ENCODE measurements around the gene AKAP9.
"Not testable (repeated sequence)": the region's sequence is repeated elsewhere in the genome, so short reads cannot be mapped to it uniquely, and the experiment has no call there.

Gene AKAP9

GRCh38 chr7:92020636-92021035, 80.0 kb downstream of the AKAP9 start:
- DNase-seq: no peak

- DNase-seq: peak; percentile 29
Measured at GRCh38 chr7:92025260-92025659, 84.6 kb downstream of the AKAP9 start.

- DNase-seq: not testable (repeated sequence)
Measured at GRCh38 chr7:92026635-92027034, 86.0 kb downstream of the AKAP9 start.

- DNase-seq: not testable (repeated sequence)
Measured at GRCh38 chr7:92027128-92027527, 86.5 kb downstream of the AKAP9 start.

- DNase-seq: no peak
Measured at GRCh38 chr7:92028226-92028625, 87.6 kb downstream of the AKAP9 start.

- no peak for DNase-seq
Measured at GRCh38 chr7:92028686-92029085, 88.0 kb downstream of the AKAP9 start.

GRCh38 chr7:92034116-92034515, 93.5 kb downstream of the AKAP9 start:
- no peak for DNase-seq

GRCh38 chr7:92035576-92035975, 94.9 kb downstream of the AKAP9 start:
- DNase-seq: no peak

GRCh38 chr7:92039900-92040299, 99.2 kb downstream of the AKAP9 start:
- DNase-seq: no peak

GRCh38 chr7:92042056-92042737, 101.5 kb downstream of the AKAP9 start:
- DNase-seq: no peak

- no peak for DNase-seq
Measured at GRCh38 chr7:92043098-92043497, 102.4 kb downstream of the AKAP9 start.

- DNase-seq: no peak
Measured at GRCh38 chr7:92043637-92044036, 103.0 kb downstream of the AKAP9 start.

GRCh38 chr7:92044148-92044547, 103.5 kb downstream of the AKAP9 start:
- no peak for DNase-seq

- DNase-seq: no peak
Measured at GRCh38 chr7:92044940-92045339, 104.3 kb downstream of the AKAP9 start.

GRCh38 chr7:92051655-92052054, 111.0 kb downstream of the AKAP9 start:
- DNase-seq: no peak

- DNase-seq: no peak
Measured at GRCh38 chr7:92052159-92052558, 111.5 kb downstream of the AKAP9 start.

- DNase-seq: no peak
Measured at GRCh38 chr7:92052684-92053083, 112.0 kb downstream of the AKAP9 start.

- DNase-seq: no peak
Measured at GRCh38 chr7:92053312-92053711, 112.7 kb downstream of the AKAP9 start.

GRCh38 chr7:92056286-92056685, 115.6 kb downstream of the AKAP9 start:
- DNase-seq: no peak

- DNase-seq: no peak
Measured at GRCh38 chr7:92057375-92057774, 116.7 kb downstream of the AKAP9 start.

- no peak for DNase-seq
Measured at GRCh38 chr7:92058040-92058439, 117.4 kb downstream of the AKAP9 start.

GRCh38 chr7:92058899-92059298, 118.2 kb downstream of the AKAP9 start:
- DNase-seq: no peak

- DNase-seq: no peak
Measured at GRCh38 chr7:92061154-92061553, 120.5 kb downstream of the AKAP9 start.

- no peak for DNase-seq
Measured at GRCh38 chr7:92064438-92065029, 123.9 kb downstream of the AKAP9 start.

- no peak for DNase-seq
Measured at GRCh38 chr7:92071032-92071431, 130.4 kb downstream of the AKAP9 start.

Data from amniotic stem cell (primary cell).